K562 (cell line): ENCODE data around the gene FUNDC1. TPM values are rescaled to one million over a fixed set of nuclear protein-coding genes. Genes with fewer than 3 reads are reported as not detected.

ENCODE experiments used
- MECOM ChIP-seq: fragments of 250-450 bp; sonication (Bioruptor Pico); IDR thresholded peaks from 2 replicates; pipeline ENCODE4 v1.8.0; 2022; ENCODE audit warnings: inconsistent platforms
- RB1 ChIP-seq: fragments of 450-650 bp; IDR thresholded peaks from 2 replicates; pipeline ENCODE4 v1.6.1; 2017; ENCODE audit warnings: low read depth, mild to moderate bottlenecking
- TAF15 ChIP-seq: fragments of 200-400 bp; formaldehyde crosslinking; IDR thresholded peaks from 2 replicates; pipeline ENCODE4 v1.6.1; 2017; ENCODE audit warnings: mild to moderate bottlenecking, low read depth, low read length, moderate library complexity
- TFAP4 ChIP-seq: sonication (generic); formaldehyde crosslinking; IDR thresholded peaks from 2 replicates; pipeline ENCODE4 v1.8.0; 2022; ENCODE audit warnings: missing genetic modification reagents, mild to moderate bottlenecking, moderate library complexity, borderline replicate concordance
- TFE3 ChIP-seq: fragments of 450-650 bp; formaldehyde crosslinking; IDR thresholded peaks from 2 replicates; pipeline ENCODE4 v1.4.0; 2020; ENCODE audit warnings: mild to moderate bottlenecking, mixed read lengths
- U2AF1 ChIP-seq: fragments of 200-400 bp; formaldehyde crosslinking; optimal IDR thresholded peaks from 2 replicates; pipeline ENCODE3; 2017; ENCODE audit warnings: mild to moderate bottlenecking, low read depth, low read length, moderate library complexity
- ZKSCAN3 ChIP-seq: fragments of 250-450 bp; sonication (Bioruptor Pico); IDR thresholded peaks from 2 replicates; pipeline ENCODE4 v1.4.0; 2020
- ZNF507 ChIP-seq: conservative IDR thresholded peaks from 2 replicates; pipeline ENCODE4 v1.6.1; 2017; ENCODE audit warnings: missing genetic modification characterization, missing compliant biosample characterization
- polyA plus RNA-seq, 8 experiments: library from polyadenylated mRNA; depleted of rRNA in 4 of 8; stranded (reverse) in 5 of 8; unstranded in 3 of 8; fragments of >200 nt; fragmentation: Nextera tagmentation in 2 of 8; fragmentation: Illumina TruSeq in 1 of 8; extraction: Ambion mirVana in 2 of 8; extraction: Trizol in 1 of 8; gene quantifications; 2 replicates each; pipeline versions ENCODE4 v1.2.1 to v1.2.3, GENCODE V29; 2011 to 2014; ENCODE audit warnings: inconsistent platforms in 1 of 8, missing spikeins in 1 of 8
- total RNA-seq, 7 experiments: library from RNA; depleted of rRNA in 6 of 7; stranded (reverse); fragments of >200 nt in 6 of 7; fragmentation: Illumina TruSeq in 2 of 7; extraction: Trizol in 2 of 7; gene quantifications; 2 replicates each; pipeline versions ENCODE4 v1.2.1 to v1.2.3, GENCODE V29; 2011 to 2021; ENCODE audit warnings: low replicate concordance in 1 of 7
- TF ChIP-seq, protein P1 (sequence below): fragments of 450-650 bp; IDR thresholded peaks from 2 replicates; pipeline ENCODE4 v1.6.1; 2016; ENCODE audit warnings: mild to moderate bottlenecking
- TF ChIP-seq, protein P2 (sequence below): fragments of 450-650 bp; formaldehyde crosslinking; IDR thresholded peaks from 2 replicates; pipeline ENCODE4 v1.4.0; 2020; ENCODE audit warnings: mild to moderate bottlenecking, moderate library complexity
- TF ChIP-seq, protein P3 (sequence below): fragments of 450-650 bp; IDR thresholded peaks from 2 replicates; pipeline ENCODE4 v1.6.1; 2017; ENCODE audit warnings: antibody characterized with exemption, mild to moderate bottlenecking
- TF ChIP-seq, protein P4 (sequence below), 2 experiments: fragments of 450-650 bp in 1 of 2; IDR thresholded peaks; 2 replicates each; pipeline ENCODE4 v1.6.1; 2011 to 2017; ENCODE audit warnings: low read depth in 2 of 2, antibody characterized with exemption in 1 of 2, borderline replicate concordance in 1 of 2, low read length in 1 of 2, mild to moderate bottlenecking in 1 of 2, mixed read lengths in 1 of 2; ENCODE audit not compliant: control insufficient read depth in 1 of 2

Gene FUNDC1
- total and polyA plus RNA-seq, 9 of the 15 experiments (the other 6 are each of a cell fraction or from before 2014, with no cell fraction given) = 15.6 to 59.1 (median 29.3) TPM

DNA sequence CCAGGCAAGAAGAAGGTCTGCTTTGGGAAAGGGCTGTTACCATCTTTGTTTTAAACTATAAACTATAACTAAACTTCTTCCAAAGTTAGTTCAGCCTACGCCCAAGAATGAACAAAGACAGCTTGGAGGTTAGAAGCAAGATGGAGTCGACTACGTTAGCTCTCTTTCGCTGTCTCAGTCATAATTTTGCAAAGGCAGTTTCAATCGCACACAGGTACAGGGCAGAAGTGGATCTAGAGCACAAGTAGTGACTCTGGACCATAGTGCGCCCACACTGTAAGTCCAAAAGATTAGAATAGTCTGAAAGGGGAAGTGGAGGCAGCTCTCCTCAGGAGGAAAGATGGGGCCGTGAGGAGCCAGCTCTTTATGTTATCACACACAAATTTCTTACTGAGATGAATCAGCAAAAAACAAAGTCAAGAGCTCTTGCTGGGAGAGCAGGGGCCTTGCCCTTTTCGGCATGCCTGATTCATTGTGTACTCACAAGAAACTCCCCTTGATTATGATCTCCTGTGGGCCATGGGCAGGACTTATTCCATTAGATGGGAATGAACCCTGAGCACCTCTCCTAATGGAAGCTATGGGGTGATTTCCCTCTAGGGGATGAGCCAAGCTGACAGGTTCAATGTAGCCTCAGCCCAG, 58.6 kb downstream of the FUNDC1 start (continued):
- TF ChIP-seq TFE3 (CRISPR knock-in tag) (peak; percentile 17; the same call in 1 of the 2 replicates), TAF15 (no peak), U2AF1 (no peak), RB1 (no peak), ZKSCAN3 (CRISPR knock-in tag) (no peak), MECOM (CRISPR knock-in tag) (peak; percentile 94), TFAP4 (CRISPR knock-in tag) (no peak), ZNF507 (tag) (no peak)
- TF ChIP-seq, protein P1, sequence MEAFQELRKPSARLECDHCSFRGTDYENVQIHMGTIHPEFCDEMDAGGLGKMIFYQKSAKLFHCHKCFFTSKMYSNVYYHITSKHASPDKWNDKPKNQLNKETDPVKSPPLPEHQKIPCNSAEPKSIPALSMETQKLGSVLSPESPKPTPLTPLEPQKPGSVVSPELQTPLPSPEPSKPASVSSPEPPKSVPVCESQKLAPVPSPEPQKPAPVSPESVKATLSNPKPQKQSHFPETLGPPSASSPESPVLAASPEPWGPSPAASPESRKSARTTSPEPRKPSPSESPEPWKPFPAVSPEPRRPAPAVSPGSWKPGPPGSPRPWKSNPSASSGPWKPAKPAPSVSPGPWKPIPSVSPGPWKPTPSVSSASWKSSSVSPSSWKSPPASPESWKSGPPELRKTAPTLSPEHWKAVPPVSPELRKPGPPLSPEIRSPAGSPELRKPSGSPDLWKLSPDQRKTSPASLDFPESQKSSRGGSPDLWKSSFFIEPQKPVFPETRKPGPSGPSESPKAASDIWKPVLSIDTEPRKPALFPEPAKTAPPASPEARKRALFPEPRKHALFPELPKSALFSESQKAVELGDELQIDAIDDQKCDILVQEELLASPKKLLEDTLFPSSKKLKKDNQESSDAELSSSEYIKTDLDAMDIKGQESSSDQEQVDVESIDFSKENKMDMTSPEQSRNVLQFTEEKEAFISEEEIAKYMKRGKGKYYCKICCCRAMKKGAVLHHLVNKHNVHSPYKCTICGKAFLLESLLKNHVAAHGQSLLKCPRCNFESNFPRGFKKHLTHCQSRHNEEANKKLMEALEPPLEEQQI = no peak
- TF ChIP-seq, protein P2, sequence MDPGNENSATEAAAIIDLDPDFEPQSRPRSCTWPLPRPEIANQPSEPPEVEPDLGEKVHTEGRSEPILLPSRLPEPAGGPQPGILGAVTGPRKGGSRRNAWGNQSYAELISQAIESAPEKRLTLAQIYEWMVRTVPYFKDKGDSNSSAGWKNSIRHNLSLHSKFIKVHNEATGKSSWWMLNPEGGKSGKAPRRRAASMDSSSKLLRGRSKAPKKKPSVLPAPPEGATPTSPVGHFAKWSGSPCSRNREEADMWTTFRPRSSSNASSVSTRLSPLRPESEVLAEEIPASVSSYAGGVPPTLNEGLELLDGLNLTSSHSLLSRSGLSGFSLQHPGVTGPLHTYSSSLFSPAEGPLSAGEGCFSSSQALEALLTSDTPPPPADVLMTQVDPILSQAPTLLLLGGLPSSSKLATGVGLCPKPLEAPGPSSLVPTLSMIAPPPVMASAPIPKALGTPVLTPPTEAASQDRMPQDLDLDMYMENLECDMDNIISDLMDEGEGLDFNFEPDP (CRISPR knock-in tag) = peak; percentile 62; the same call in 1 of the 2 replicates
- TF ChIP-seq, protein P3, sequence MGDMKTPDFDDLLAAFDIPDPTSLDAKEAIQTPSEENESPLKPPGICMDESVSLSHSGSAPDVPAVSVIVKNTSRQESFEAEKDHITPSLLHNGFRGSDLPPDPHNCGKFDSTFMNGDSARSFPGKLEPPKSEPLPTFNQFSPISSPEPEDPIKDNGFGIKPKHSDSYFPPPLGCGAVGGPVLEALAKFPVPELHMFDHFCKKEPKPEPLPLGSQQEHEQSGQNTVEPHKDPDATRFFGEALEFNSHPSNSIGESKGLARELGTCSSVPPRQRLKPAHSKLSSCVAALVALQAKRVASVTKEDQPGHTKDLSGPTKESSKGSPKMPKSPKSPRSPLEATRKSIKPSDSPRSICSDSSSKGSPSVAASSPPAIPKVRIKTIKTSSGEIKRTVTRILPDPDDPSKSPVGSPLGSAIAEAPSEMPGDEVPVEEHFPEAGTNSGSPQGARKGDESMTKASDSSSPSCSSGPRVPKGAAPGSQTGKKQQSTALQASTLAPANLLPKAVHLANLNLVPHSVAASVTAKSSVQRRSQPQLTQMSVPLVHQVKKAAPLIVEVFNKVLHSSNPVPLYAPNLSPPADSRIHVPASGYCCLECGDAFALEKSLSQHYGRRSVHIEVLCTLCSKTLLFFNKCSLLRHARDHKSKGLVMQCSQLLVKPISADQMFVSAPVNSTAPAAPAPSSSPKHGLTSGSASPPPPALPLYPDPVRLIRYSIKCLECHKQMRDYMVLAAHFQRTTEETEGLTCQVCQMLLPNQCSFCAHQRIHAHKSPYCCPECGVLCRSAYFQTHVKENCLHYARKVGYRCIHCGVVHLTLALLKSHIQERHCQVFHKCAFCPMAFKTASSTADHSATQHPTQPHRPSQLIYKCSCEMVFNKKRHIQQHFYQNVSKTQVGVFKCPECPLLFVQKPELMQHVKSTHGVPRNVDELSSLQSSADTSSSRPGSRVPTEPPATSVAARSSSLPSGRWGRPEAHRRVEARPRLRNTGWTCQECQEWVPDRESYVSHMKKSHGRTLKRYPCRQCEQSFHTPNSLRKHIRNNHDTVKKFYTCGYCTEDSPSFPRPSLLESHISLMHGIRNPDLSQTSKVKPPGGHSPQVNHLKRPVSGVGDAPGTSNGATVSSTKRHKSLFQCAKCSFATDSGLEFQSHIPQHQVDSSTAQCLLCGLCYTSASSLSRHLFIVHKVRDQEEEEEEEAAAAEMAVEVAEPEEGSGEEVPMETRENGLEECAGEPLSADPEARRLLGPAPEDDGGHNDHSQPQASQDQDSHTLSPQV = peak; percentile 99
- TF ChIP-seq, protein P4, sequence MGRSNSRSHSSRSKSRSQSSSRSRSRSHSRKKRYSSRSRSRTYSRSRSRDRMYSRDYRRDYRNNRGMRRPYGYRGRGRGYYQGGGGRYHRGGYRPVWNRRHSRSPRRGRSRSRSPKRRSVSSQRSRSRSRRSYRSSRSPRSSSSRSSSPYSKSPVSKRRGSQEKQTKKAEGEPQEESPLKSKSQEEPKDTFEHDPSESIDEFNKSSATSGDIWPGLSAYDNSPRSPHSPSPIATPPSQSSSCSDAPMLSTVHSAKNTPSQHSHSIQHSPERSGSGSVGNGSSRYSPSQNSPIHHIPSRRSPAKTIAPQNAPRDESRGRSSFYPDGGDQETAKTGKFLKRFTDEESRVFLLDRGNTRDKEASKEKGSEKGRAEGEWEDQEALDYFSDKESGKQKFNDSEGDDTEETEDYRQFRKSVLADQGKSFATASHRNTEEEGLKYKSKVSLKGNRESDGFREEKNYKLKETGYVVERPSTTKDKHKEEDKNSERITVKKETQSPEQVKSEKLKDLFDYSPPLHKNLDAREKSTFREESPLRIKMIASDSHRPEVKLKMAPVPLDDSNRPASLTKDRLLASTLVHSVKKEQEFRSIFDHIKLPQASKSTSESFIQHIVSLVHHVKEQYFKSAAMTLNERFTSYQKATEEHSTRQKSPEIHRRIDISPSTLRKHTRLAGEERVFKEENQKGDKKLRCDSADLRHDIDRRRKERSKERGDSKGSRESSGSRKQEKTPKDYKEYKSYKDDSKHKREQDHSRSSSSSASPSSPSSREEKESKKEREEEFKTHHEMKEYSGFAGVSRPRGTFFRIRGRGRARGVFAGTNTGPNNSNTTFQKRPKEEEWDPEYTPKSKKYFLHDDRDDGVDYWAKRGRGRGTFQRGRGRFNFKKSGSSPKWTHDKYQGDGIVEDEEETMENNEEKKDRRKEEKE (IDR thresholded peaks at IDR 0.05; ENCODE audit: borderline replicate concordance in 1 of 2, control insufficient read depth in 1 of 2, low read depth in 2 of 2, low read length in 1 of 2) = no peak
